Uterus (tissue), 2 donors: ENCODE data around the gene NTNG1.

Experiments
- CTCF ChIP-seq, 4 experiments: fragments of 200-600 bp in 2 of 4; fragments of 450-650 bp in 2 of 4; sonication (generic) in 2 of 4; IDR thresholded peaks; one replicate each; pipeline ENCODE4 v1.5.1; 2016 to 2019; ENCODE audit warnings: antibody characterized with exemption in 4 of 4, mild to moderate bottlenecking in 2 of 4, moderate library complexity in 1 of 4
- POLR2A ChIP-seq, 2 donors: fragments of 450-650 bp; IDR thresholded peaks; one replicate each; pipeline ENCODE4 v1.6.1; 2016; ENCODE audit warnings: antibody characterized with exemption in 2 of 2, mild to moderate bottlenecking in 1 of 2, moderate library complexity in 1 of 2

GRCh38 chr1:107501081-107501605 lies 360.3 kb downstream of the NTNG1 start:
- TF ChIP-seq CTCF (IDR thresholded peaks at IDR 0.05) (no peak), POLR2A (IDR thresholded peaks at IDR 0.05) (no peak)
